GM10266 (cell line): ENCODE measurements around the gene HOXD12.
A peak's percentile ranks its signal among the peaks of the same experiment; 100 is the strongest.

Experiments
- DNase-seq: peaks from one replicate; pipeline ENCODE4 v3.0.0; 2012; ENCODE audit errors: extremely low spot score
- CTCF ChIP-seq: IDR thresholded peaks from 2 replicates; pipeline ENCODE4 v1.5.1; 2012; ENCODE audit warnings: mild to moderate bottlenecking, low read depth; ENCODE audit not compliant: control insufficient read depth, insufficient read depth; ENCODE audit errors: missing control alignments

Gene HOXD12

GRCh38 chr2:176140513-176141317, 41.1 kb downstream of the HOXD12 start:
- TF ChIP-seq CTCF: peak; percentile 96
- DNase-seq: peak; percentile 94

GRCh38 chr2:176142281-176142680, 42.7 kb downstream of the HOXD12 start:
- TF ChIP-seq CTCF: no peak
- no peak for DNase-seq

GRCh38 chr2:176145085-176145969, 45.7 kb downstream of the HOXD12 start:
- no peak for TF ChIP-seq CTCF
- no peak for DNase-seq

GRCh38 chr2:176146101-176146500, 46.5 kb downstream of the HOXD12 start:
- no peak for TF ChIP-seq CTCF
- DNase-seq: no peak

- no peak for DNase-seq
- no peak for TF ChIP-seq CTCF
Measured at GRCh38 chr2:176146645-176147044, 47.0 kb downstream of the HOXD12 start.

- TF ChIP-seq CTCF: no peak
- DNase-seq: no peak
Measured at GRCh38 chr2:176147210-176147799, 47.7 kb downstream of the HOXD12 start.
